GM21786 (cell line): ENCODE results near the gene UAP1L1.

Source experiments
- ATAC-seq: cut with Tn5 transposase; IDR thresholded peaks from one replicate; pipeline ENCODE4 v1.9.1; 2021; ENCODE audit not compliant: unreplicated experiment

The UAP1L1 gene

GRCh38 chr9:137071282-137071681 lies 6.0 kb upstream of the UAP1L1 start:
- no peak for ATAC-seq

- no peak for ATAC-seq
These were observed 3.3 kb upstream of the UAP1L1 start for GRCh38 chr9:137073992-137074399.

- ATAC-seq: no peak
These were observed 2.6 kb upstream of the UAP1L1 start for GRCh38 chr9:137074657-137075274.

- no peak for ATAC-seq
These were observed 2.0 kb upstream of the UAP1L1 start for GRCh38 chr9:137075275-137075775.

- no peak for ATAC-seq
These were observed 694 bp upstream of the UAP1L1 start for GRCh38 chr9:137076636-137077009.

- ATAC-seq: peak; percentile 41
These were observed 709 bp downstream of the UAP1L1 start for GRCh38 chr9:137077758-137078693.

GRCh38 chr9:137078701-137079400 lies 1.5 kb downstream of the UAP1L1 start:
- ATAC-seq: no peak

GRCh38 chr9:137079401-137079787 lies 2.1 kb downstream of the UAP1L1 start:
- no peak for ATAC-seq

- ATAC-seq: no peak
These were observed 3.2 kb downstream of the UAP1L1 start for GRCh38 chr9:137080260-137081122.

GRCh38 chr9:137082222-137082924 lies 5.1 kb downstream of the UAP1L1 start:
- no peak for ATAC-seq

- no peak for ATAC-seq
These were observed 5.6 kb downstream of the UAP1L1 start for GRCh38 chr9:137082925-137083290.

- no peak for ATAC-seq
These were observed 6.2 kb downstream of the UAP1L1 start for GRCh38 chr9:137083394-137084004.

- ATAC-seq: no peak
These were observed 7.2 kb downstream of the UAP1L1 start for GRCh38 chr9:137084526-137084925.

- ATAC-seq: peak; percentile 0
These were observed 8.7 kb downstream of the UAP1L1 start for GRCh38 chr9:137085920-137086530.

- ATAC-seq: peak; percentile 79
These were observed 9.5 kb downstream of the UAP1L1 start, which contains the start of gene MAN1B1 for GRCh38 chr9:137086531-137087408. MAN1B1 (plus strand) TSS chr9:137086985; CDS start chr9:137087000, 15 bp downstream.

- no peak for ATAC-seq
These were observed 10.2 kb downstream of the UAP1L1 start for GRCh38 chr9:137087409-137087925.

- ATAC-seq: no peak
These were observed 10.8 kb downstream of the UAP1L1 start for GRCh38 chr9:137088121-137088520.
